PFSK-1 (cell line): ENCODE results near the gene SMTNL2.

Experiments used
- POLR2AphosphoS5 ChIP-seq: IDR thresholded peaks from 2 replicates; pipeline ENCODE4 v1.6.1; 2012; ENCODE audit warnings: low read depth, mild to moderate bottlenecking, control low read depth, low read length, moderate library complexity
- REST ChIP-seq, 2 experiments: IDR thresholded peaks; 2 replicates each; pipeline versions ENCODE4 v1.6.1 to v1.8.0; 2011 to 2012; ENCODE audit warnings: low read depth in 2 of 2, low read length in 2 of 2, control low read depth in 1 of 2, inconsistent platforms in 1 of 2, mild to moderate bottlenecking in 1 of 2, moderate library complexity in 1 of 2; ENCODE audit not compliant: insufficient read depth in 1 of 2
- SIN3A ChIP-seq: IDR thresholded peaks from 2 replicates; pipeline ENCODE4 v1.6.1; 2012; ENCODE audit warnings: mild to moderate bottlenecking, low read length, moderate library complexity, borderline replicate concordance; ENCODE audit not compliant: insufficient read depth

GRCh38 chr17:4547118-4547906 lies 37.0 kb upstream of the SMTNL2 start:
- TF ChIP-seq POLR2AphosphoS5, result no peak
- no peak for TF ChIP-seq SIN3A
- no peak for TF ChIP-seq REST (IDR thresholded peaks at IDR 0.05; ENCODE audit: insufficient read depth in 1 of 2, low read depth in 2 of 2, low read length in 2 of 2)
